GM12892 (cell line): ENCODE measurements around the gene GSTCD.

ENCODE experiments used
- POLR2A ChIP-seq: IDR thresholded peaks from 2 replicates; pipeline ENCODE4 v1.6.1; 2011; ENCODE audit warnings: low read depth, low read length, control low read depth
- POLR2AphosphoS5 ChIP-seq: IDR thresholded peaks from 2 replicates; pipeline ENCODE4 v1.6.1; 2011; ENCODE audit warnings: low read depth, low read length, control low read depth

GRCh38 chr4:105710678-105711077, 2.1 kb downstream of the GSTCD start:
- TF ChIP-seq POLR2A (no peak), POLR2AphosphoS5 (no peak)
